ENCODE results near the gene MAP3K10.

MAP3K10 gene

GRCh38 chr19:40239415-40240226 is 48.4 kb downstream of the MAP3K10 start:
- no peak for DNase-seq (ENCODE audit: low read depth)
- no peak overlapping the region for H3K4me3 ChIP-seq (ENCODE audit: control insufficient read depth, low read depth, low read length)
- TF ChIP-seq, protein P1, sequence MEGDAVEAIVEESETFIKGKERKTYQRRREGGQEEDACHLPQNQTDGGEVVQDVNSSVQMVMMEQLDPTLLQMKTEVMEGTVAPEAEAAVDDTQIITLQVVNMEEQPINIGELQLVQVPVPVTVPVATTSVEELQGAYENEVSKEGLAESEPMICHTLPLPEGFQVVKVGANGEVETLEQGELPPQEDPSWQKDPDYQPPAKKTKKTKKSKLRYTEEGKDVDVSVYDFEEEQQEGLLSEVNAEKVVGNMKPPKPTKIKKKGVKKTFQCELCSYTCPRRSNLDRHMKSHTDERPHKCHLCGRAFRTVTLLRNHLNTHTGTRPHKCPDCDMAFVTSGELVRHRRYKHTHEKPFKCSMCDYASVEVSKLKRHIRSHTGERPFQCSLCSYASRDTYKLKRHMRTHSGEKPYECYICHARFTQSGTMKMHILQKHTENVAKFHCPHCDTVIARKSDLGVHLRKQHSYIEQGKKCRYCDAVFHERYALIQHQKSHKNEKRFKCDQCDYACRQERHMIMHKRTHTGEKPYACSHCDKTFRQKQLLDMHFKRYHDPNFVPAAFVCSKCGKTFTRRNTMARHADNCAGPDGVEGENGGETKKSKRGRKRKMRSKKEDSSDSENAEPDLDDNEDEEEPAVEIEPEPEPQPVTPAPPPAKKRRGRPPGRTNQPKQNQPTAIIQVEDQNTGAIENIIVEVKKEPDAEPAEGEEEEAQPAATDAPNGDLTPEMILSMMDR (IDR thresholded peaks at IDR 0.05; ENCODE audit: control insufficient read depth, insufficient read depth, low read depth, low read length, missing control alignments), result no peak

- TF ChIP-seq, protein P1 (IDR thresholded peaks at IDR 0.05; ENCODE audit: control insufficient read depth, insufficient read depth, low read depth, low read length, missing control alignments), result no peak
- H3K4me3 ChIP-seq (ENCODE audit: control insufficient read depth, low read depth, low read length), result no peak overlapping the region
- no peak for DNase-seq (ENCODE audit: low read depth)
Measured at GRCh38 chr19:40240332-40240731, 49.1 kb downstream of the MAP3K10 start.

GRCh38 chr19:40241125-40241808 is 50.0 kb downstream of the MAP3K10 start:
- TF ChIP-seq, protein P1 (IDR thresholded peaks at IDR 0.05; ENCODE audit: control insufficient read depth, insufficient read depth, low read depth, low read length, missing control alignments), result no peak
- no peak overlapping the region for H3K4me3 ChIP-seq (ENCODE audit: control insufficient read depth, low read depth, low read length)
- no peak for DNase-seq (ENCODE audit: low read depth)

- H3K4me3 ChIP-seq (ENCODE audit: control insufficient read depth, low read depth, low read length), result no peak overlapping the region
- no peak for DNase-seq (ENCODE audit: low read depth)
- TF ChIP-seq, protein P1 (IDR thresholded peaks at IDR 0.05; ENCODE audit: control insufficient read depth, insufficient read depth, low read depth, low read length, missing control alignments), result no peak
Measured at GRCh38 chr19:40241809-40242384, 50.7 kb downstream of the MAP3K10 start.

DNA sequence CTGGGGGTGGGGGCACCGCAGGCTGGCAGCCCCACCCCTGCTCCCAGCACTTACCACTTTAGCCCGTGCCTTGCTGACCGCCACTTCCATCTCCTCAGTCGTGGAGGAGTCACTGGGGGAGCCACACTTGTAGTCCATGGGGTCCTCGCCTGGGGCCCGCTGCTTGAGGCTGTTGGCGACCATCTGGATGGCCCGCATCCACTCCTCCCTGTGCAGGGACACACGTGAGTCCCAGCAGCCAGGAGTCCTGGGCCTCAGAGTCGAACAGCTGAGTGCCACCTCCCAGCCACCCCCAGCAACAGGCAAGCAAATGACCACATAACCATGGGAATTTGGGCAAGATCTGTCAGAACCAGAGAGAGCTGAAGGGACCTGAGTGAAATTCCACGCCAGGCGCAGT is 51.3 kb downstream of the MAP3K10 start:
- TF ChIP-seq, protein P1 (IDR thresholded peaks at IDR 0.05; ENCODE audit: control insufficient read depth, insufficient read depth, low read depth, low read length, missing control alignments), result no peak
- DNase-seq (ENCODE audit: low read depth), result no peak
- no peak overlapping the region for H3K4me3 ChIP-seq (ENCODE audit: control insufficient read depth, low read depth, low read length)

DNA sequence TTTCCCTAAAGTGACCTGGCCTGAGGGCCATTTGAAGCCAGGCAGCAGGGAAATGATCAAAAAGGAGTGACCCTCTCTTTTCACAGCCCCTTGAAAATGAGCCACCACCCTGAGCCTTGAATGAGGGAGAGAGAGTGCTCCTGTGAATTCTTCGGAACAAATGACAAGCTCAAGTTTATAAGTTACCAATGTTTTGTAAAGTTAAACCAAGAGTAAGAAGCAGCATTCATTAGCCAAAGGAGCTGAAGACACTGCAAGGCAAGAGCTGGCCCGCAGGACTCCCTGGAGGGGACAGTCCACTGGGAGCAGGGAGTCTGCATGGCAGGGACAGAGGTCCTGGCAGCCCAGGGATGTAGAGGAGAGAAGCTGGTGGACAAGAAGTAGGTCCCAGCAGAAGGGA is 52.0 kb downstream of the MAP3K10 start:
- TF ChIP-seq, protein P1 (IDR thresholded peaks at IDR 0.05; ENCODE audit: control insufficient read depth, insufficient read depth, low read depth, low read length, missing control alignments), result no peak
- H3K4me3 ChIP-seq (ENCODE audit: control insufficient read depth, low read depth, low read length), result no peak overlapping the region
- no peak for DNase-seq (ENCODE audit: low read depth)
